ENCODE results near the gene MAD1L1.
"Not testable (repeated sequence)": the region's sequence is repeated elsewhere in the genome, so short reads cannot be mapped to it uniquely, and the experiment has no call there.

The MAD1L1 gene

DNA sequence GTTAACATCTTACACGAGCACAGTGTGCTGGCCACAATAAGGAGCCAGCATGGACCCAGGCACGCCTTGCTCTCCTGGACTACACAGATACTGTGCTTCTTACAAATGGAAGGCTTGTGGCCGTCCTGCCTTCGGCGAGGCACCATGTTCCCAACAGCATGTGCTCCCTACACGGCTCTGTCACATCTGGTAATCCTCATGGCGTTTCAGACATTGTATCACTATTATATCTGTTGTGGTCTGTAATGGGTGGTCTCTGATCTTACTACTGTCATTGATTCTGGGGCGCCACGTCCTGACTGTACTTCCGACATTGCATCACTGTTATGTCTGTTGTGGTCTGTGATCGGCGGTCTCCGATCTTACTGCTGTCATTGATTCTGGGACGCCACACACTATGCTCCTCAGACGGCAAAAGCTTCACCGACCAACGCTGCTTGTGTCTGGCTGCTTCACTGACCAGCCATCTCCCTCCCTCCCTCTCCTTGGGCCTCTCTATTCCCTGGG is 195.4 kb downstream of the MAD1L1 start:
- no peaks in the 10 kb centered on the region for H3K4me1 ChIP-seq (ENCODE audit: control insufficient read depth in 1 of 2, insufficient read depth in 1 of 2, low read depth in 1 of 2, low read length in 1 of 2)
- H3K27ac ChIP-seq = no peak overlapping the region
- TF ChIP-seq, protein P1, sequence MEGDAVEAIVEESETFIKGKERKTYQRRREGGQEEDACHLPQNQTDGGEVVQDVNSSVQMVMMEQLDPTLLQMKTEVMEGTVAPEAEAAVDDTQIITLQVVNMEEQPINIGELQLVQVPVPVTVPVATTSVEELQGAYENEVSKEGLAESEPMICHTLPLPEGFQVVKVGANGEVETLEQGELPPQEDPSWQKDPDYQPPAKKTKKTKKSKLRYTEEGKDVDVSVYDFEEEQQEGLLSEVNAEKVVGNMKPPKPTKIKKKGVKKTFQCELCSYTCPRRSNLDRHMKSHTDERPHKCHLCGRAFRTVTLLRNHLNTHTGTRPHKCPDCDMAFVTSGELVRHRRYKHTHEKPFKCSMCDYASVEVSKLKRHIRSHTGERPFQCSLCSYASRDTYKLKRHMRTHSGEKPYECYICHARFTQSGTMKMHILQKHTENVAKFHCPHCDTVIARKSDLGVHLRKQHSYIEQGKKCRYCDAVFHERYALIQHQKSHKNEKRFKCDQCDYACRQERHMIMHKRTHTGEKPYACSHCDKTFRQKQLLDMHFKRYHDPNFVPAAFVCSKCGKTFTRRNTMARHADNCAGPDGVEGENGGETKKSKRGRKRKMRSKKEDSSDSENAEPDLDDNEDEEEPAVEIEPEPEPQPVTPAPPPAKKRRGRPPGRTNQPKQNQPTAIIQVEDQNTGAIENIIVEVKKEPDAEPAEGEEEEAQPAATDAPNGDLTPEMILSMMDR (IDR thresholded peaks at IDR 0.05) = no peak
- no peak overlapping the region for H3K4me3 ChIP-seq (ENCODE audit: low read depth in 1 of 2, low read length in 1 of 2)
- H3K27me3 ChIP-seq = no peaks in the 10 kb centered on the region
- H3K36me3 ChIP-seq = no peaks in the 10 kb centered on the region
- H3K9me3 ChIP-seq = no peaks in the 10 kb centered on the region

DNA sequence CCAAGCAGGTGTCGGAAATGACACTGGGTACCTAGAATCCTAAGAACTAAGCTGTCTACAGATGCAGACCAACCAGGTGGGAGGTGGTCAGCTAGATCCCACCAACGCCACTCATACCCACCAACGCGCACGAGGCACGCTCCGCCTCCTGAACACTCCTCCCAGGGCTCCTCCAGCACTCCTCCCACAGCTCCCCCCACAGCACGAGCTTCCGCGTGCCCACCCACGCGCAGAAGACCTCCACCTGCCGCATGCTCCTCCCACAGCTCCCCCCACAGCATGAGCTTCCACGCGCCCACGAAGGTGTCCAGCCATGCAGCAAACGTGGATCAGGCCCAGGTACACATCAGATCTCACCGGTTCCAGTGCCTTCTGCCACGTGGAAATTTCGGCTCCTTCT is 196.0 kb downstream of the MAD1L1 start:
- Histone ChIP-seq H3K9me3 (no peaks in the 10 kb centered on the region), H3K27ac (no peak overlapping the region), H3K27me3 (no peaks in the 10 kb centered on the region), H3K36me3 (no peaks in the 10 kb centered on the region), H3K4me3 (ENCODE audit: low read depth in 1 of 2, low read length in 1 of 2) (no peak overlapping the region), H3K4me1 (ENCODE audit: control insufficient read depth in 1 of 2, insufficient read depth in 1 of 2, low read depth in 1 of 2, low read length in 1 of 2) (no peaks in the 10 kb centered on the region)
- TF ChIP-seq, protein P1 (IDR thresholded peaks at IDR 0.05) = no peak

DNA sequence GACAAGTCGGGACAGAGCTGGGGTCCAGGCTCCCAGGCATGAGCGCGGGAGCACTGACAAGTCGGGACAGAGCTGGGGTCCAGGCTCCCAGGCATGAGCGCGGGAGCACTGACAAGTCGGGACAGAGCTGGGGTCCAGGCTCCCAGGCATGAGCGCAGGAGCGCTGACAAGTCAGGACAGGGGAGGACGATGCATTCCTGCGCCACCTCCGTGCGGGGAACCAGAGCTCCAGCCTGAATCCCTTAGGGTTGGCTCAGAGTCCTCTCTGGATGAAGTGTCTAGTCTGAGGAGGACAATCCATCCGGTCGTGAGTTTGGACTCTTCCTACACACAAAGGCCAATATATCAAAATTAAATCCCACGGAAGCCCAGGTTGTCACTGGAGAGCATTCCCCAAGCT is 196.5 kb downstream of the MAD1L1 start:
- not testable (repeated sequence) for H3K4me1 ChIP-seq (ENCODE audit: control insufficient read depth in 1 of 2, insufficient read depth in 1 of 2, low read depth in 1 of 2, low read length in 1 of 2); H3K27me3 ChIP-seq

DNA sequence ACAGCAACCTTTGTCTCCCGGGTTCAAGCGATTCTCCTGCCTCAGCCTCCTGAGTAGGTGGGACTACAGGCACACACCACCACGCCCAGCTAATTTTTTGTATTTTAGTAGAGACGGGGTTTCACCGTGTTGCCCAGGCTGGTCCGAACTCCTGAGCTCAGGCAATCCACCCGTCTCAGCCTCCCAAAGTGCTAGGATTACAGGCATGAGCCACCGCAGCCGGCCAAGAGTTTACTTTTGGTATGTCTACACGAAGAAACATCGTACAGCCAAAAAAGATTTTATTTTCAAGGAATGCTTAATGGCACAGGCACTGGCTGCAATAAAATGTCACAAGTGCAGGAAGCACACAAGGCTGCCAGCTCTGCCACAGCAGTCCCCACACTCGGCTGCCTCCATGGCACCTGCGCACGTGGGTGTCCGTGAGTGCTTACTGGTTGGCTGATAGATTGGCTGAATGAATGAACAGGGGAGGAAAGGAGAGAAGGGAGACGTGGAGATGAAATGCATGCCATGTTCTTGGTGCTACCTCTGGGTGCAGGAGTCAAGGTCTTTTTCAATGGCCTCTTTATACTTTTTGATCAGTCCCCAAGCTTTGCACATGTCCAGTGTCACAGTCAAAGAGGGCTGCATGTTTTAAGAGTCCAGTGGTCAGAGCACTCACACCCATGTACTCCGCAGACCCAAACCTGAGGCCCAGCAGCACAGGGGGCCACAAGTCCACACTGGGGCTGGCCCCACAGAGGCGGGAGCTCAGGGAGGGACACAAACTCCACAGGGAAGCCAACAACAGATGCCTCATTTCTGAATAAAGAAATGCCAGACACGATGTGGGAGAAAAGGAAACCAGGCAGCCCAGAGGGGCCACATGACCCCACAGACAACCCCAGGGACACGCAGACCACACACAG is 198.2 kb downstream of the MAD1L1 start:
- Histone ChIP-seq H3K9me3 (no peaks in the 10 kb centered on the region), H3K36me3 (no peaks in the 10 kb centered on the region), H3K27me3 (no peaks in the 10 kb centered on the region), H3K4me3 (ENCODE audit: low read depth in 1 of 2, low read length in 1 of 2) (no peak overlapping the region), H3K4me1 (ENCODE audit: control insufficient read depth in 1 of 2, insufficient read depth in 1 of 2, low read depth in 1 of 2, low read length in 1 of 2) (no peaks in the 10 kb centered on the region), H3K27ac (no peak overlapping the region)
- TF ChIP-seq, protein P1 (IDR thresholded peaks at IDR 0.05) = no peak

More for the DNA sequence above, 196.5 kb downstream of the MAD1L1 start:
- not testable (repeated sequence) for H3K9me3 ChIP-seq; H3K27ac ChIP-seq; H3K4me3 ChIP-seq (ENCODE audit: low read depth in 1 of 2, low read length in 1 of 2); H3K36me3 ChIP-seq

DNA sequence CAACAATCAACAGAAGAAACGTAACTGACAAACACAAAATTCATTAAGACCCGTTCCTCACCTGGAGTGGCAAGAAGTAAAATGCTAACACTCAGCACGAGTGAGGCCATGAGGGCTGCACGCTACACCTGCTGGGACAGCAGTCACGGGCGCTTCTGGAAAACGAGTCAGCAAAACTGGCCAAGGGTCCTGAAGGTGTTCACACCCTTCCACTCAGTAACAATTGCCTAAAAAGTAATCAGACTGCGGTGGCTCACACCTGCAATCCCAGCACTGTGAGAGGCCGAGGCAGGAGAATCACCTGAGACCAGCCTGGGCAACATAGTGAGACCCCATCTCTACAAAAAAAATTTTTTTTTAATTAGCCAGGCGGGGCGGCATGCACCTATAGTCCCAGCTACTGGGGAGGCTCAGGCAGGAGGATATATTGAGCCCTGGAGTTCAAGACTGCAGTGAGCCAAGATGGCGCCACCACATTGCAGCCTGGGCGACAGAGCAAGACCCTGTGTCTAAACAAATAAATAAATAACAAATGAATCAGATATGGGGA is 199.1 kb downstream of the MAD1L1 start:
- TF ChIP-seq, protein P1 (IDR thresholded peaks at IDR 0.05) = no peak
- Histone ChIP-seq H3K27me3 (no peaks in the 10 kb centered on the region), H3K4me1 (ENCODE audit: control insufficient read depth in 1 of 2, insufficient read depth in 1 of 2, low read depth in 1 of 2, low read length in 1 of 2) (no peaks in the 10 kb centered on the region), H3K9me3 (peaks cover under 1% of the 10 kb centered on the region), H3K27ac (no peak overlapping the region), H3K36me3 (no peaks in the 10 kb centered on the region), H3K4me3 (ENCODE audit: low read depth in 1 of 2, low read length in 1 of 2) (no peak overlapping the region)

DNA sequence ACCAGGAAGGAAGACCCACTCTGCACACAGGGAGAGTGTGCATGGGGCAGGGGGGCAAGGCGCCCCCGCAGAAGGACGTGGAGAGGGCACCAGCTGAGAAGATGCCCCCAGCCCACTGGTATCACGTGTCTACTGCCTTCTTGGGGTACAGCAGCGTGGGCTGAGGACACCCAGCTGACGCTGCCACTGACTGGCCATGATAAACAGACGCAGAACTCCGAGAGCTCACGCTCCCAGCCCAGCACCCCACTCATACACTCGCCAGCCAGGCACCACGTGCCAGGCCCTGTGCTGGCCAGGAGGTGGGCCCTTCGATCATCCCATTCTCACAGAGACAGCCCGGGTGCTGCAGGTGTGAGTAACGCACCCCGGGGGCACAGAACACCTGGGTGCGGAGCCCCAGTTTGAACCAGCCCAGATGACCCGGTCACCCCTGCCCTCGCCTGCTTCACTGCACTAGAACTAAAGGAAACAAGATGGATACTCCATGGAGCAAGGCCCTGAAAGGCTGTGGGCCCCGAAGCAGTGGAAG is 199.8 kb downstream of the MAD1L1 start:
- peaks cover 6% of the 10 kb centered on the region for H3K9me3 ChIP-seq
- no peaks in the 10 kb centered on the region for H3K4me1 ChIP-seq (ENCODE audit: control insufficient read depth in 1 of 2, insufficient read depth in 1 of 2, low read depth in 1 of 2, low read length in 1 of 2)
- H3K4me3 ChIP-seq (ENCODE audit: low read depth in 1 of 2, low read length in 1 of 2) = no peak overlapping the region
- TF ChIP-seq, protein P1 (IDR thresholded peaks at IDR 0.05) = no peak
- no peaks in the 10 kb centered on the region for H3K27me3 ChIP-seq
- H3K27ac ChIP-seq = no peak overlapping the region
- H3K36me3 ChIP-seq = no peaks in the 10 kb centered on the region
